ENCODE results near the gene MED17. TPM values are rescaled to one million over a fixed set of nuclear protein-coding genes. Genes with fewer than 3 reads are reported as not detected.
"Not testable (repeated sequence)": the region's sequence is repeated elsewhere in the genome, so short reads cannot be mapped to it uniquely, and the experiment has no call there.

The MED17 gene
- total RNA-seq, 1 donor from 2014 or later: 51.4 TPM

DNA sequence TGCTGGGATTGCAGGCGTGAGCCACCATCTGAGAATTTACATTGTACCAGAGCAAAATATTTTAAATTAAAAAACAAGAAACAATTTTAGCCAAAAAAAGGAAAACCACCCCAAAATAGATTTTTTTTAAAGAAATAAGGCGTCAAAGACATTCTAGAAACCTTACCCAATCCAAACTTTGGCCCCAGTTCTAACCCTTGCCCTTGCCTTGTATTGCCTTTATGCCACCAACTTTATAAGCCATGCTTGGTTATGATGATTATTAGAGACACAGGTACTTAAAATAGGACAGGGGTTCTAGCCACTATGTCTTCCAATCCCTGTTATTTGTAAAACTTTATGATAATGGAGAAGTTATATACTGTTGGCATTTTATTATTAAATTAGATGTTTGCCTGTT is 30.8 kb upstream of the MED17 start:
- H3K36me3 ChIP-seq (ENCODE audit: control insufficient read depth, insufficient read depth, low read length): no peaks in the 10 kb centered on the region
- no peak for DNase-seq (ENCODE audit: low read depth)
- H3K4me3 ChIP-seq (ENCODE audit: low read depth, low read length): no peak overlapping the region
- H3K27me3 ChIP-seq (ENCODE audit: control insufficient read depth, insufficient read depth, low read length): no peaks in the 10 kb centered on the region
- no peak for TF ChIP-seq CTCF (IDR thresholded peaks at IDR 0.05; ENCODE audit: insufficient read depth, low read length, poor library complexity, severe bottlenecking)

DNA sequence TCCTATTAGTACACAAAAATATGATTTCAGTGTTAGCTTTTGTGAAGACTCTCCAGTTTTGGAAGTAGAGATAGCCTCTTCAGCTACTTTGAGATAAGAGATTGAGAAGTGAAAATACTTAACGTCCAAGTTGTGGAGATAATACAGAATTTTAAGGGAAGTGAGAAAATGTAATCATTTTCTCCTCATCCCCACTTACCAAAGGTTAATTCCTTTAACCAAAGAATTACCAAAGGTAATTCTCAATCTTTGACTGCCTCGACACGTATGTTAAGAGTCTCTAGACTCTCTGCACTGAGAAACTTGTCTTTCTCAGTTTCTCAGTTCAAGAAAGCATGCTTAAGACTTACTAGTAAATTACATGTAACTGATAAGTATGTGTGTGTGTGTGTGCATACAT is 27.3 kb upstream of the MED17 start:
- no peaks in the 10 kb centered on the region for H3K36me3 ChIP-seq (ENCODE audit: control insufficient read depth, insufficient read depth, low read length)
- TF ChIP-seq CTCF (IDR thresholded peaks at IDR 0.05; ENCODE audit: insufficient read depth, low read length, poor library complexity, severe bottlenecking): no peak
- DNase-seq (ENCODE audit: low read depth): no peak
- H3K4me3 ChIP-seq (ENCODE audit: low read depth, low read length): no peak overlapping the region
- H3K27me3 ChIP-seq (ENCODE audit: control insufficient read depth, insufficient read depth, low read length): no peaks in the 10 kb centered on the region

GRCh38 chr11:93757301-93757700 is 26.8 kb upstream of the MED17 start:
- no peaks in the 10 kb centered on the region for H3K27me3 ChIP-seq (ENCODE audit: control insufficient read depth, insufficient read depth, low read length)
- no peak for DNase-seq (ENCODE audit: low read depth)
- TF ChIP-seq CTCF (IDR thresholded peaks at IDR 0.05; ENCODE audit: insufficient read depth, low read length, poor library complexity, severe bottlenecking): no peak
- no peak overlapping the region for H3K4me3 ChIP-seq (ENCODE audit: low read depth, low read length)
- H3K36me3 ChIP-seq (ENCODE audit: control insufficient read depth, insufficient read depth, low read length): no peaks in the 10 kb centered on the region

- Histone ChIP-seq H3K36me3 (ENCODE audit: control insufficient read depth, insufficient read depth, low read length) (no peaks in the 10 kb centered on the region), H3K4me3 (ENCODE audit: low read depth, low read length) (no peak overlapping the region), H3K27me3 (ENCODE audit: control insufficient read depth, insufficient read depth, low read length) (no peaks in the 10 kb centered on the region)
- no peak for DNase-seq (ENCODE audit: low read depth)
- no peak for TF ChIP-seq CTCF (IDR thresholded peaks at IDR 0.05; ENCODE audit: insufficient read depth, low read length, poor library complexity, severe bottlenecking)
Observed at GRCh38 chr11:93757924-93758865, 25.9 kb upstream of the MED17 start.

DNA sequence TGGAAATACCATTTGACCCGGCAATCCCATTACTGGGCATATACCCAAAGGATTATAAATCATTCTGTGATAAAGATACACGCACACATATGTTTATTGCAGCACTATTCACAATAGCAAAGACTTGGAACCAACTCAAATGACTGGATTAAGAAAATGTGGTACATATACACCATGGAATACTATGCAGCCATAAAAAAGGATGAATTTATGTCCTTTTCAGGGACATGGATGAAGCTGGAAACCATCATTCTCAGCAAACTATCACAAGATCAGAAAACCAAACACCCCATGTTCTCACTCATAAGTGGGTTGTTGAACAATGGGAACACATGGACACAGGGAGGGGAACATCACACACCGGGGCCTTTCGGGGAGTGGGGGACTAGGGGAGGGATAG is 25.0 kb upstream of the MED17 start:
- not testable (repeated sequence) for DNase-seq (ENCODE audit: low read depth); H3K27me3 ChIP-seq (ENCODE audit: control insufficient read depth, insufficient read depth, low read length); H3K4me3 ChIP-seq (ENCODE audit: low read depth, low read length); H3K36me3 ChIP-seq (ENCODE audit: control insufficient read depth, insufficient read depth, low read length)

GRCh38 chr11:93761910-93762309 is 22.2 kb upstream of the MED17 start:
- H3K27me3 ChIP-seq (ENCODE audit: control insufficient read depth, insufficient read depth, low read length): no peaks in the 10 kb centered on the region
- no peak for DNase-seq (ENCODE audit: low read depth)
- H3K36me3 ChIP-seq (ENCODE audit: control insufficient read depth, insufficient read depth, low read length): no peaks in the 10 kb centered on the region
- no peak overlapping the region for H3K4me3 ChIP-seq (ENCODE audit: low read depth, low read length)
- no peak for TF ChIP-seq CTCF (IDR thresholded peaks at IDR 0.05; ENCODE audit: insufficient read depth, low read length, poor library complexity, severe bottlenecking)

All from kidney epithelial cell (primary cell).